Lower leg skin (tissue), 3 donors: ENCODE measurements around the gene RBCK1.

Experiments used
- CTCF ChIP-seq, 3 donors: fragments of 450-650 bp; IDR thresholded peaks; one replicate each; pipeline ENCODE4 v1.5.1; 2016; ENCODE audit warnings: antibody characterized with exemption in 3 of 3, mild to moderate bottlenecking in 3 of 3, moderate library complexity in 2 of 3
- POLR2A ChIP-seq, 2 donors: fragments of 450-650 bp; IDR thresholded peaks; one replicate each; pipeline ENCODE4 v1.6.1; 2016 to 2017; ENCODE audit warnings: antibody characterized with exemption in 2 of 2, mild to moderate bottlenecking in 1 of 2, moderate library complexity in 1 of 2

- no peak for TF ChIP-seq CTCF (IDR thresholded peaks at IDR 0.05)
- no peak for TF ChIP-seq POLR2A (IDR thresholded peaks at IDR 0.05)
These were observed 41.9 kb upstream of the RBCK1 start for GRCh38 chr20:366041-366718.
